K562 (cell line): ENCODE measurements around the gene SRI. TPM values are rescaled to one million over a fixed set of nuclear protein-coding genes. Genes with fewer than 3 reads are reported as not detected.

Experiments
- ATAC-seq: fragments of 200-7000 bp; cut with Tn5 transposase; 3 replicates; pipeline ENCODE4 v1.9.1; 2020; ENCODE audit warnings: moderate library complexity
- BruUV-seq: library from RNA; stranded (reverse); fragments of 400-500 nt; replicated peaks from 2 replicates; lab custom pipeline; 2021; lab: Mats Ljungman, UMichigan
- CTCF ChIA-PET: fragments of 300-600 bp; formaldehyde crosslinking; extraction: SDS; loops from one replicate; lab custom pipeline; 2021; ENCODE audit warnings: low intra/inter-chr PET ratio; lab: Yijun Ruan, JAX
- POLR2A ChIA-PET: fragments of 300-600, 350-650 bp; sonication (Branson Sonifier 250); formaldehyde crosslinking; extraction: SDS; loops from one replicate; lab custom pipeline; 2021; ENCODE audit warnings: antibody characterized with exemption, inconsistent platforms; lab: Yijun Ruan, JAX
- DNase-seq, 4 experiments: peaks; one replicate each; pipeline versions ENCODE4 v3.0.0 to v3.0.0-alpha.2; 2011 to 2018; ENCODE audit warnings: low spot score in 3 of 4, mixed read lengths in 3 of 4; ENCODE audit errors: extremely low read depth in 1 of 4
- FAIRE-seq: peaks from 2 replicates; lab custom pipeline; 2011; peaks lifted over from hg19 to GRCh38; lab: Jason Lieb, UNC
- H2AFZ ChIP-seq: 2 replicates; pipeline ENCODE4 v1.6.0; 2011; ENCODE audit warnings: low read depth, low read length, control low read depth, inconsistent platforms
- H3K27ac ChIP-seq: fragments of 200-600 bp; 3 replicates; pipeline ENCODE4 v1.8.0; 2011; ENCODE audit warnings: low read depth, mild to moderate bottlenecking, control low read depth, inconsistent platforms, low read length, moderate library complexity, mixed read lengths; ENCODE audit errors: extremely low read depth
- H3K27me3 ChIP-seq, 2 experiments: fragments of 300-600 bp in 1 of 2; 2 replicates in 1 of 2; 3 replicates in 1 of 2; pipeline versions ENCODE4 v1.6.0 to v1.8.0; 2011; ENCODE audit warnings: inconsistent platforms in 2 of 2, low read length in 2 of 2, mild to moderate bottlenecking in 1 of 2, mixed read lengths in 1 of 2, moderate library complexity in 1 of 2; ENCODE audit not compliant: control insufficient read depth in 2 of 2, insufficient read depth in 2 of 2
- H3K36me3 ChIP-seq: fragments of 300-600 bp; 3 replicates; pipeline ENCODE4 v1.8.0; 2011; ENCODE audit warnings: mild to moderate bottlenecking, low read length, inconsistent platforms; ENCODE audit not compliant: control insufficient read depth, insufficient read depth
- H3K4me1 ChIP-seq, 2 experiments: fragments of 200-600 bp in 1 of 2; replicated peaks in 1 of 2; 2 replicates in 1 of 2; 3 replicates in 1 of 2; pipeline versions ENCODE4 v1.5.1 to v1.8.0; 2011; ENCODE audit warnings: inconsistent platforms in 2 of 2, low read length in 2 of 2, mild to moderate bottlenecking in 1 of 2, mixed read lengths in 1 of 2, moderate library complexity in 1 of 2; ENCODE audit not compliant: control insufficient read depth in 2 of 2, insufficient read depth in 2 of 2
- H3K4me2 ChIP-seq: 2 replicates; pipeline ENCODE4 v1.6.1; 2011; ENCODE audit warnings: low read length, control low read depth, inconsistent platforms, mixed read lengths; ENCODE audit not compliant: insufficient read depth
- H3K4me3 ChIP-seq: fragments of 200-600 bp; sonication (generic), shearing (Covaris generic); 2 replicates; pipeline ENCODE4 v1.5.1; 2016; ENCODE audit warnings: control low read depth, inconsistent platforms
- H3K79me2 ChIP-seq: fragments of 200-600 bp; 3 replicates; pipeline ENCODE4 v1.8.0; 2011; ENCODE audit warnings: low read length, inconsistent platforms; ENCODE audit not compliant: control insufficient read depth, insufficient read depth
- H3K9ac ChIP-seq, 2 experiments: 2 replicates each; pipeline versions ENCODE4 v1.6.0 to v1.6.1; 2011; ENCODE audit warnings: low read depth in 2 of 2, low read length in 2 of 2, control low read depth in 1 of 2, inconsistent platforms in 1 of 2, mild to moderate bottlenecking in 1 of 2, mixed read lengths in 1 of 2; ENCODE audit not compliant: insufficient read depth in 1 of 2
- H3K9me1 ChIP-seq: one replicate; pipeline ENCODE4 v1.6.0; 2011; ENCODE audit warnings: inconsistent platforms, mild to moderate bottlenecking, low read length, moderate library complexity; ENCODE audit not compliant: control insufficient read depth, insufficient read depth
- H3K9me3 ChIP-seq: replicated peaks from 2 replicates; pipeline ENCODE4 v1.5.1; 2011; ENCODE audit warnings: low read depth, low read length, inconsistent platforms; ENCODE audit not compliant: control insufficient read depth, insufficient read depth
- H4K20me1 ChIP-seq: replicated peaks from 2 replicates; pipeline ENCODE4 v1.6.1; 2011; ENCODE audit warnings: low read length, inconsistent platforms, mixed read lengths; ENCODE audit not compliant: control insufficient read depth, insufficient read depth
- BACH1 ChIP-seq: fragments of 200-800 bp; sonication (Bioruptor generic); IDR thresholded peaks from 2 replicates; pipeline ENCODE4 v1.6.1; 2016; ENCODE audit warnings: missing genetic modification characterization, missing compliant biosample characterization
- CLOCK ChIP-seq: fragments of 250-450 bp; sonication (Bioruptor Pico); IDR thresholded peaks from 2 replicates; pipeline ENCODE4 v1.4.0; 2020; ENCODE audit warnings: mild to moderate bottlenecking, moderate library complexity, borderline replicate concordance
- CREM ChIP-seq: IDR thresholded peaks from 2 replicates; pipeline ENCODE4 v1.6.1; 2014; ENCODE audit warnings: antibody characterized with exemption, low read depth
- ETV1 ChIP-seq: fragments of 450-650 bp; conservative IDR thresholded peaks from 2 replicates; pipeline ENCODE4 v1.6.1; 2016; ENCODE audit warnings: missing genetic modification characterization, control low read depth, low read depth, missing compliant biosample characterization
- ETV5 ChIP-seq: sonication (generic); formaldehyde crosslinking; IDR thresholded peaks from 2 replicates; pipeline ENCODE4 v1.4.0; 2020; ENCODE audit warnings: low read depth, mild to moderate bottlenecking, missing genetic modification reagents
- GTF2B ChIP-seq: IDR thresholded peaks from 2 replicates; pipeline ENCODE4 v1.6.1; 2011; ENCODE audit not compliant: insufficient read length; ENCODE audit errors: extremely low read depth
- GTF2F1 ChIP-seq: IDR thresholded peaks from 2 replicates; pipeline ENCODE4 v1.6.1; 2011; ENCODE audit warnings: low read depth, low read length, improper control_type of control experiment
- KLF6 ChIP-seq: fragments of 250-450 bp; sonication (Bioruptor Pico); IDR thresholded peaks from 2 replicates; pipeline ENCODE4 v1.4.0; 2020; ENCODE audit warnings: mild to moderate bottlenecking, moderate library complexity, borderline replicate concordance
- MTA1 ChIP-seq: fragments of 450-650 bp; IDR thresholded peaks from 2 replicates; pipeline ENCODE4 v1.6.1; 2017; ENCODE audit warnings: borderline replicate concordance
- MXI1 ChIP-seq: IDR thresholded peaks from 2 replicates; pipeline ENCODE4 v1.6.1; 2011; ENCODE audit warnings: low read depth, mild to moderate bottlenecking, improper control_type of control experiment, low read length
- NR2C1 ChIP-seq, 2 experiments: fragments of 450-650 bp; IDR thresholded peaks; 2 replicates each; pipeline ENCODE4 v1.6.1; 2017; ENCODE audit warnings: mild to moderate bottlenecking in 2 of 2, antibody characterized with exemption in 1 of 2, inconsistent platforms in 1 of 2, missing compliant biosample characterization in 1 of 2, missing genetic modification characterization in 1 of 2
- PKNOX1 ChIP-seq: fragments of 450-650 bp; IDR thresholded peaks from 2 replicates; pipeline ENCODE4 v1.6.1; 2016
- ZBTB34 ChIP-seq: fragments of 250-450 bp; sonication (Bioruptor Pico); IDR thresholded peaks from 2 replicates; pipeline ENCODE4 v1.8.0; 2021; ENCODE audit warnings: mild to moderate bottlenecking, moderate library complexity
- ZFP91 ChIP-seq: sonication (generic); formaldehyde crosslinking; IDR thresholded peaks from 2 replicates; pipeline ENCODE4 v1.8.0; 2022; ENCODE audit warnings: mild to moderate bottlenecking, missing genetic modification reagents
- whole genome bisulfite sequencing: fragments of 100-300 bp; shearing (Covaris generic); methylation state at CpG from one replicate; pipeline ENCODE4 v1.1.6; 2016; ENCODE audit warnings: low coverage, mixed read lengths; ENCODE audit not compliant: insufficient coverage; ENCODE audit errors: missing lambda C conversion rate; 5-methylcytosine and 5-hydroxymethylcytosine counted together
- in situ Hi-C: fragments of 300-500 bp; cut with MboI; formaldehyde crosslinking; loops from 4 replicates; pipeline ENCODE4 v1.15.0; 2018; ENCODE audit warnings: inconsistent platforms, mixed read lengths
- intact Hi-C: fragments of 100-400 bp; cut with micrococcal nuclease; formaldehyde crosslinking; loops from 2 replicates; pipeline ENCODE4 v1.14.2; 2022
- polyA plus RNA-seq, 8 experiments: library from polyadenylated mRNA; depleted of rRNA in 4 of 8; stranded (reverse) in 5 of 8; unstranded in 3 of 8; fragments of >200 nt; fragmentation: Nextera tagmentation in 2 of 8; fragmentation: Illumina TruSeq in 1 of 8; extraction: Ambion mirVana in 2 of 8; extraction: Trizol in 1 of 8; gene quantifications; 2 replicates each; pipeline versions ENCODE4 v1.2.1 to v1.2.3, GENCODE V29; 2011 to 2014; ENCODE audit warnings: inconsistent platforms in 1 of 8, missing spikeins in 1 of 8
- total RNA-seq, 7 experiments: library from RNA; depleted of rRNA in 6 of 7; stranded (reverse); fragments of >200 nt in 6 of 7; fragmentation: Illumina TruSeq in 2 of 7; extraction: Trizol in 2 of 7; gene quantifications; 2 replicates each; pipeline versions ENCODE4 v1.2.1 to v1.2.3, GENCODE V29; 2011 to 2021; ENCODE audit warnings: low replicate concordance in 1 of 7

Gene SRI
- total and polyA plus RNA-seq, 9 of the 15 experiments (the other 6 are each of a cell fraction or from before 2014, with no cell fraction given) = 56.4 to 158 (median 119) TPM

- no peak for FAIRE-seq
- no TSS peak for BruUV-seq
- no peak for ATAC-seq
- Histone ChIP-seq H3K27ac (no peak overlapping the region), H3K36me3 (no peaks in the 10 kb centered on the region), H2AFZ (no peak overlapping the region), H3K79me2 (no peaks in the 10 kb centered on the region), H3K9me1 (no peaks in the 10 kb centered on the region), H3K4me2 (no peak overlapping the region), H3K4me1 (no peaks in the 10 kb centered on the region), H3K9me3 (no peaks in the 10 kb centered on the region), H3K4me3 (no peak overlapping the region), H3K27me3 (no peaks in the 10 kb centered on the region), H3K9ac (no peak overlapping the region), H4K20me1 (no peaks in the 10 kb centered on the region)
- POLR2A ChIA-PET = interaction anchor here (0.9 kb wide), 1 partner anchor 18 kb away, joined by 3 read pairs; no protein-coding TSS in a partner anchor
- 2% methylated on average over 2 of the region's 2 CpGs for WGBS
- CTCF ChIA-PET = no interaction called here
- DNase-seq = no peak
- intact Hi-C loops = no loop called here
- in situ Hi-C loops = no loop called here
- no peak for TF ChIP-seq MTA1
- no peak for TF ChIP-seq GTF2B
- TF ChIP-seq GTF2F1 = no peak
- no peak for TF ChIP-seq NR2C1 (IDR thresholded peaks at IDR 0.05)
- TF ChIP-seq NR2C1 (tag; IDR thresholded peaks at IDR 0.05) = no peak
- no peak for TF ChIP-seq CLOCK (CRISPR knock-in tag)
- TF ChIP-seq ZBTB34 (CRISPR knock-in tag) = no peak
- TF ChIP-seq ETV1 = no peak
- no peak for TF ChIP-seq BACH1 (tag)
- no peak for TF ChIP-seq PKNOX1
- TF ChIP-seq MXI1 = no peak
- TF ChIP-seq CREM = no peak
- no peak for TF ChIP-seq ZFP91 (CRISPR knock-in tag)
- TF ChIP-seq ETV5 (CRISPR knock-in tag) = no peak
- no peak for TF ChIP-seq KLF6
Observed at GRCh38 chr7:88259656-88260380, 40.0 kb upstream of the SRI start.
